ENCODE results near the gene DPH5. TPM values are rescaled to one million over a fixed set of nuclear protein-coding genes. Genes with fewer than 3 reads are reported as not detected.

Gene DPH5
- total and polyA plus RNA-seq, 2 donors (not counting 3 experiments of a cell fraction or from before 2014, with no cell fraction given), result 37.2 to 43.6 TPM

DNA sequence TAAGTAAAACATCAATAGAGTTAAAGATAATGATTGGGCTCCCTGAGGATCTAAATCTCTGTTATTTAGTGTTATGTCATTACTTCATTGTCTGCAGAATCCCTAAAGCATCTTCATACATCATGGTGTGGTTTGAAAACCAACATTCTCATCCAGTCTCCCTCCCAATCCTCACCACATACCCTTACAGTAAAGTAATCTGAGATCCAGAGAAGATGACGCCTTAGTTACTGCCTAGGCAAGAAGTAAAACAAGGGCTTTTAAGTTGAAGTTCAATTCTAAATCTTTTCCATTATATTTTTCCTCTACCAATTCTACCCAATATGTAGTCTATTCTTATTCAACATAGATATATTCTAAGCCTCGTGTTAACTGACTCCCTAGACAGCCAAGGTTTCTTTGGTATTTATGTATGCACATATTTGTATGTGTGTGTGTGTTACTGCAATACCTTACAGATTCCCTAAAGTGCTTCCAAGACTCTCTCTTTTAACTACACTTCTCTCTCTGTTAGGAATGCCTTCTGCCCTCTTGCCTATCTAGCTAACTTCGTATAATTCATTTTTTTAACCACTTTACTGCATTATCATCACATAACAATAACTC, 17.3 kb downstream of the DPH5 start:
- FAIRE-seq, result no peak
- TF ChIP-seq JUN (IDR thresholded peaks at IDR 0.05; ENCODE audit: borderline replicate concordance, insufficient read depth, insufficient read length, low read depth), result no peak
- no peak for TF ChIP-seq POLR2AphosphoS5 (IDR thresholded peaks at IDR 0.05; ENCODE audit: insufficient read depth, low read depth, low read length)
- TF ChIP-seq, protein P1, sequence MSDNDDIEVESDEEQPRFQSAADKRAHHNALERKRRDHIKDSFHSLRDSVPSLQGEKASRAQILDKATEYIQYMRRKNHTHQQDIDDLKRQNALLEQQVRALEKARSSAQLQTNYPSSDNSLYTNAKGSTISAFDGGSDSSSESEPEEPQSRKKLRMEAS (IDR thresholded peaks at IDR 0.05; ENCODE audit: insufficient read depth, insufficient read length), result no peak
- no peak for TF ChIP-seq EZH2 (IDR thresholded peaks at IDR 0.05; ENCODE audit: borderline replicate concordance, low read depth, low read length, severe bottlenecking)
- TF ChIP-seq FOS (IDR thresholded peaks at IDR 0.05; ENCODE audit: borderline replicate concordance, insufficient read depth, low read length), result no peak
- TF ChIP-seq POLR2A (IDR thresholded peaks at IDR 0.05; ENCODE audit: low read depth, low read length), result no peak
- no peak for TF ChIP-seq MYC (IDR thresholded peaks at IDR 0.05; ENCODE audit: low read depth, low read length)
- no peak for TF ChIP-seq GATA2 (IDR thresholded peaks at IDR 0.05; ENCODE audit: insufficient read depth, insufficient read length, low read depth, low read length)
- TF ChIP-seq, protein P2, sequence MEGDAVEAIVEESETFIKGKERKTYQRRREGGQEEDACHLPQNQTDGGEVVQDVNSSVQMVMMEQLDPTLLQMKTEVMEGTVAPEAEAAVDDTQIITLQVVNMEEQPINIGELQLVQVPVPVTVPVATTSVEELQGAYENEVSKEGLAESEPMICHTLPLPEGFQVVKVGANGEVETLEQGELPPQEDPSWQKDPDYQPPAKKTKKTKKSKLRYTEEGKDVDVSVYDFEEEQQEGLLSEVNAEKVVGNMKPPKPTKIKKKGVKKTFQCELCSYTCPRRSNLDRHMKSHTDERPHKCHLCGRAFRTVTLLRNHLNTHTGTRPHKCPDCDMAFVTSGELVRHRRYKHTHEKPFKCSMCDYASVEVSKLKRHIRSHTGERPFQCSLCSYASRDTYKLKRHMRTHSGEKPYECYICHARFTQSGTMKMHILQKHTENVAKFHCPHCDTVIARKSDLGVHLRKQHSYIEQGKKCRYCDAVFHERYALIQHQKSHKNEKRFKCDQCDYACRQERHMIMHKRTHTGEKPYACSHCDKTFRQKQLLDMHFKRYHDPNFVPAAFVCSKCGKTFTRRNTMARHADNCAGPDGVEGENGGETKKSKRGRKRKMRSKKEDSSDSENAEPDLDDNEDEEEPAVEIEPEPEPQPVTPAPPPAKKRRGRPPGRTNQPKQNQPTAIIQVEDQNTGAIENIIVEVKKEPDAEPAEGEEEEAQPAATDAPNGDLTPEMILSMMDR (IDR thresholded peaks at IDR 0.05; ENCODE audit: extremely low read depth in 1 of 2, insufficient read depth in 1 of 2, low read depth in 1 of 2, low read length in 2 of 2), result no peak

More for the DNA sequence above, 17.3 kb downstream of the DPH5 start:
- CTCF ChIA-PET, result no interaction called here
- Histone ChIP-seq H3K36me3 (ENCODE audit: control insufficient read depth in 2 of 2, extremely low read depth in 1 of 2, insufficient read depth in 2 of 2, low read length in 2 of 2) (no peaks in the 10 kb centered on the region), H3K4me1 (ENCODE audit: control insufficient read depth, extremely low read depth, insufficient read depth, low read length) (peaks cover 22% of the 10 kb centered on the region), H3K9me1 (replicated peaks; ENCODE audit: control insufficient read depth, extremely low read depth, insufficient read depth, low read length) (no peaks in the 10 kb centered on the region), H2AFZ (ENCODE audit: low read depth, low read length) (no peak overlapping the region), H3K4me2 (ENCODE audit: insufficient read depth, low read length) (no peak overlapping the region), H3K4me3 (replicated peaks in 1 of 3; ENCODE audit: insufficient read depth in 1 of 3, low read depth in 1 of 3, low read length in 3 of 3) (no peak overlapping the region), H4K20me1 (replicated peaks; ENCODE audit: control insufficient read depth, extremely low read depth, insufficient read depth, low read length) (no peaks in the 10 kb centered on the region), H3K9me3 (replicated peaks; ENCODE audit: control insufficient read depth, insufficient read depth, low read length) (no peaks in the 10 kb centered on the region), H3K9ac (replicated peaks; ENCODE audit: extremely low read depth, insufficient read depth, low read length) (no peak overlapping the region), H3K27me3 (ENCODE audit: control insufficient read depth in 2 of 2, insufficient read depth in 2 of 2, low read length in 2 of 2) (no peaks in the 10 kb centered on the region), H3K27ac (ENCODE audit: insufficient read depth, low read depth, low read length) (no peak overlapping the region), H3K79me2 (ENCODE audit: control insufficient read depth, insufficient read depth, low read length) (no peaks in the 10 kb centered on the region)
- intact Hi-C loops (cut with micrococcal nuclease), result loop anchor here (5.0 kb wide), 2 partner anchors 86 to 154 kb away; no protein-coding TSS in a partner anchor
- dilution Hi-C loops (cut with MboI; ENCODE audit: extremely low pct_ligation_motif_present, low sequenced_read_pairs), result no loop called here
- no TSS peak for BruUV-seq (replicated peaks)
- POLR2A ChIA-PET, result no interaction called here
- DNase-seq (ENCODE audit: low read depth, low spot score), result no peak

All from endothelial cell of umbilical vein (primary cell).